A549 (cell line): Measurements from ENCODE around the gene ORC3. TPM values are rescaled to one million over a fixed set of nuclear protein-coding genes. Genes with fewer than 3 reads are reported as not detected.
A peak's percentile ranks its signal among the peaks of the same experiment; 100 is the strongest.

Source experiments
- ATAC-seq, 2 experiments: fragments of 200-7000 bp in 1 of 2; fragments of >200 bp in 1 of 2; cut with Nextera tagmentation in 1 of 2; cut with Tn5 transposase in 1 of 2; 3 replicates each; pipeline versions ENCODE4 v1.8.0 to v1.9.1; 2018 to 2020; ENCODE audit warnings: mild to moderate bottlenecking in 1 of 2, moderate library complexity in 1 of 2
- CTCF ChIA-PET: fragments of 300-600 bp; sonication (Branson Sonifier 250); formaldehyde crosslinking; extraction: SDS; loops from one replicate; lab custom pipeline; 2021; ENCODE audit warnings: antibody characterized with exemption, inconsistent platforms; lab: Yijun Ruan, JAX
- POLR2A ChIA-PET: fragments of 350-600 bp; formaldehyde crosslinking; extraction: SDS; loops from one replicate; lab custom pipeline; 2021; ENCODE audit warnings: antibody characterized with exemption, inconsistent platforms; lab: Yijun Ruan, JAX
- DNase-seq, 2 experiments: peaks; one replicate each; pipeline versions ENCODE4 v3.0.0 to v3.0.0-alpha.2; 2011 to 2016; ENCODE audit warnings: low read depth in 1 of 2, low spot score in 1 of 2
- FAIRE-seq: peaks from 2 replicates; lab custom pipeline; 2011; peaks lifted over from hg19 to GRCh38; lab: Jason Lieb, UNC
- H3K27ac ChIP-seq, 2 experiments: fragments of >200 bp; sonication (Bioruptor Twin); formaldehyde crosslinking; 3 replicates each; pipeline ENCODE4 v1.5.1; 2016 to 2017
- H3K4me1 ChIP-seq: fragments of >200 bp; sonication (Bioruptor Twin); formaldehyde crosslinking; 3 replicates; pipeline ENCODE4 v1.6.1; 2016
- H3K4me2 ChIP-seq: fragments of >200 bp; sonication (Bioruptor Twin); formaldehyde crosslinking; 3 replicates; pipeline ENCODE4 v1.6.1; 2016
- H3K4me3 ChIP-seq: fragments of >200 bp; sonication (Bioruptor Twin); formaldehyde crosslinking; 3 replicates; pipeline ENCODE4 v1.5.1; 2016
- H3K9me3 ChIP-seq: fragments of >200 bp; sonication (Bioruptor Twin); formaldehyde crosslinking; 3 replicates; pipeline ENCODE4 v1.6.1; 2016
- BHLHE40 ChIP-seq: IDR thresholded peaks from 2 replicates; pipeline ENCODE4 v1.6.1; 2012; ENCODE audit warnings: low read depth, low read length, inconsistent platforms
- CBX2 ChIP-seq: fragments of 200-600 bp; sonication (generic); IDR thresholded peaks from 2 replicates; pipeline ENCODE4 v1.6.1; 2016; ENCODE audit warnings: low read depth, mild to moderate bottlenecking, borderline replicate concordance
- E2F6 ChIP-seq: IDR thresholded peaks from 2 replicates; pipeline ENCODE4 v1.6.1; 2012; ENCODE audit warnings: low read depth, borderline replicate concordance
- EP300 ChIP-seq, 2 experiments: fragments of >200 bp; sonication (Bioruptor Twin); formaldehyde crosslinking; IDR thresholded peaks; 2 replicates in 1 of 2; 3 replicates in 1 of 2; pipeline ENCODE4 v1.6.1; 2016 to 2017
- GATA3 ChIP-seq: IDR thresholded peaks from 2 replicates; pipeline ENCODE4 v1.6.1; 2012; ENCODE audit warnings: borderline replicate concordance
- HDAC2 ChIP-seq: fragments of 200-600 bp; sonication (generic); IDR thresholded peaks from 2 replicates; pipeline ENCODE4 v1.6.1; 2016
- HEYL ChIP-seq: fragments of 250-450 bp; sonication (Bioruptor Pico); IDR thresholded peaks from 2 replicates; pipeline ENCODE4 v1.8.0; 2021; ENCODE audit warnings: mild to moderate bottlenecking, moderate library complexity
- HOXB5 ChIP-seq: fragments of 250-450 bp; sonication (Bioruptor Pico); IDR thresholded peaks from 2 replicates; pipeline ENCODE4 v1.5.0; 2020; ENCODE audit warnings: mild to moderate bottlenecking, moderate library complexity
- JUN ChIP-seq, 2 experiments: fragments of >200 bp; sonication (Bioruptor Twin); formaldehyde crosslinking; IDR thresholded peaks; 2 replicates in 1 of 2; 3 replicates in 1 of 2; pipeline ENCODE4 v1.6.1; 2016 to 2017
- JUNB ChIP-seq: fragments of >200 bp; sonication (Bioruptor Twin); formaldehyde crosslinking; IDR thresholded peaks from 2 replicates; pipeline ENCODE4 v1.6.1; 2016
- MAFK ChIP-seq: fragments of 450-650 bp; IDR thresholded peaks from 2 replicates; pipeline ENCODE4 v1.6.1; 2014; ENCODE audit not compliant: partially characterized antibody
- MAZ ChIP-seq: fragments of 150-350 bp; IDR thresholded peaks from 2 replicates; pipeline ENCODE4 v1.6.1; 2014; ENCODE audit warnings: antibody characterized with exemption, low read depth, low read length, borderline replicate concordance
- POLR2A ChIP-seq: IDR thresholded peaks from 2 replicates; pipeline ENCODE4 v1.6.1; 2012; ENCODE audit warnings: mild to moderate bottlenecking, low read length
- RFX5 ChIP-seq: fragments of 450-650 bp; IDR thresholded peaks from 2 replicates; pipeline ENCODE4 v1.7.1; 2014; ENCODE audit warnings: antibody characterized with exemption, mild to moderate bottlenecking, moderate library complexity
- TFCP2L1 ChIP-seq: fragments of 250-450 bp; sonication (Bioruptor Pico); IDR thresholded peaks from 2 replicates; pipeline ENCODE4 v1.5.0; 2021; ENCODE audit warnings: mild to moderate bottlenecking
- ZFP36 ChIP-seq: fragments of 450-650 bp; IDR thresholded peaks from 2 replicates; pipeline ENCODE4 v1.6.1; 2014; ENCODE audit warnings: borderline replicate concordance; ENCODE audit not compliant: partially characterized antibody
- ZNF302 ChIP-seq: fragments of 250-450 bp; sonication (Bioruptor Pico); IDR thresholded peaks from 2 replicates; pipeline ENCODE4 v1.9.0; 2021; ENCODE audit warnings: inconsistent platforms, mild to moderate bottlenecking, moderate library complexity
- WGBS: methylation state at CpG from one replicate; pipeline ENCODE4 v1.1.6; 2017; ENCODE audit errors: missing lambda C conversion rate; 5-methylcytosine and 5-hydroxymethylcytosine counted together
- polyA plus RNA-seq, 4 experiments: library from polyadenylated mRNA; depleted of rRNA in 3 of 4; stranded (reverse); fragments of >200 nt; fragmentation: RNase III in 1 of 4; extraction: RNeasy Plus Mini Kit Qiagen cat#74134 plus additional on column Dnase treatment in 1 of 4; gene quantifications; 2 replicates in 3 of 4; 3 replicates in 1 of 4; pipeline ENCODE4 v1.2.3, GENCODE V29; 2011 to 2017
- TF ChIP-seq, protein P1 (sequence below): fragments of >200 bp; sonication (Bioruptor Twin); formaldehyde crosslinking; IDR thresholded peaks from 2 replicates; pipeline ENCODE4 v1.6.1; 2016
- TF ChIP-seq, protein P2 (sequence below): fragments of 450-650 bp; IDR thresholded peaks from 2 replicates; pipeline ENCODE4 v1.6.1; 2014; ENCODE audit warnings: antibody characterized with exemption
- TF ChIP-seq, protein P3 (sequence below): IDR thresholded peaks from 2 replicates; pipeline ENCODE4 v1.6.1; 2012

Gene ORC3
- polyA plus RNA-seq, 2 of the 4 experiments (the other 2 are of a cell fraction), result 25.5 to 50.1 TPM

DNA sequence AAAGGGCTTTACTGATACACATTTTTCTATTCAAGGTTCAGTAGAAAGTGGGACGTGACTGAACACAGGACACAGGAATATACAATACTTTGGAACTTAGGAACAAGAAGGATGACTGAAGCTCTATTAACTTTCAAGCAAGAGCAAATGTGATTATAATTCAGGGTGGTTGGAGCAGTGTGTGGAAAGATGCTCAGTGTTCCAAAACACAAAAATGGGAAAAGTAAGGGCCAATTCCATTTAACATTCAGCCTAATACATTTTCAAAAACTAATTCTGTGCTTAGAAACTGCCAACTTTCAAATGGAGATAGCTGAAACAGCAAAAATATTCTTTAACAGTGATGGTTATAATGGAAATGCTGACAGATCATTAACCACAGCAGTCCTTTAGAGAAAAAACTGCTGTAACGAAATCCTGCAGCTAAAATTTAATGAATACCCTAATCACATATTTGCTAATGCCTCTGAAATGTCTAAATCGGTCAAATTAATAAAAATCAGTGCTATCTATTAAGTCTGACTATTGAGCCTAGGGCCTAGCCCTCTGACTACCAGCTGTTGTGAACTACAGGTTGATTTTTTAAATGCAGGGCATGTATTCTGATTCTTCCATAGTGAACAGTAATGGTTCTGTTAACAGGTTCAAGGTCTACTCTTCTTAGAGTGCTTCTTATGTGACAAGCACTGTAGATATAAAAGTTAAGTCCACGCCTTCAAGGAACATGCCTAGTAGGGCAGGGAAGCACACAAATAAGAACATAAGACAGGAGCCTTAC lies 46.0 kb upstream of the ORC3 start:
- FAIRE-seq, result no peak
- CTCF ChIA-PET, result no interaction called here
- peak; percentile 14 for TF ChIP-seq MAFK
- TF ChIP-seq CBX2, result no peak
- Histone ChIP-seq H3K9me3 (no peaks in the 10 kb centered on the region), H3K4me3 (no peak overlapping the region), H3K27ac (no peak overlapping the region), H3K4me1 (no peaks in the 10 kb centered on the region), H3K4me2 (no peak overlapping the region)
- ATAC-seq, result no peak
- no peak for DNase-seq
- POLR2A ChIA-PET, result no interaction called here
- WGBS, result 88% methylated on average over 4 of the region's 4 CpGs

DNA sequence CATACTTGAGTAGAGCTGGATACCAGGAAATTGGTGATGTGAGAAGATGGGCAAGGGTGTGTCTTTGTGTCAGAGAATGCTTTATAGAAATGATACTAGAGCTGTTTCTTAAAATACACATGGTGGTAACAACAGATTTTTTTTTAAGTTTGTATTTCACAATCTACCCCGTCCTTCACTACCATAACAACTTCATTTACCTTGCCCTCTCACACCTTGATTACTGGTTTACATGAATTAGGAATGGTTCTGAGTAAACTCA lies 45.5 kb upstream of the ORC3 start:
- no peak for FAIRE-seq
- DNase-seq, result no peak
- CTCF ChIA-PET, result no interaction called here
- Histone ChIP-seq H3K4me1 (no peaks in the 10 kb centered on the region), H3K4me2 (no peak overlapping the region), H3K4me3 (no peak overlapping the region), H3K27ac (no peak overlapping the region), H3K9me3 (no peaks in the 10 kb centered on the region)
- WGBS, result 79% methylated on average over 1 of the region's 1 CpG
- no peak for ATAC-seq
- TF ChIP-seq, protein P1, sequence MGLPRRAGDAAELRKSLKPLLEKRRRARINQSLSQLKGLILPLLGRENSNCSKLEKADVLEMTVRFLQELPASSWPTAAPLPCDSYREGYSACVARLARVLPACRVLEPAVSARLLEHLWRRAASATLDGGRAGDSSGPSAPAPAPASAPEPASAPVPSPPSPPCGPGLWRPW, result no peak
- TF ChIP-seq ZNF302, result no peak
- POLR2A ChIA-PET, result no interaction called here

DNA sequence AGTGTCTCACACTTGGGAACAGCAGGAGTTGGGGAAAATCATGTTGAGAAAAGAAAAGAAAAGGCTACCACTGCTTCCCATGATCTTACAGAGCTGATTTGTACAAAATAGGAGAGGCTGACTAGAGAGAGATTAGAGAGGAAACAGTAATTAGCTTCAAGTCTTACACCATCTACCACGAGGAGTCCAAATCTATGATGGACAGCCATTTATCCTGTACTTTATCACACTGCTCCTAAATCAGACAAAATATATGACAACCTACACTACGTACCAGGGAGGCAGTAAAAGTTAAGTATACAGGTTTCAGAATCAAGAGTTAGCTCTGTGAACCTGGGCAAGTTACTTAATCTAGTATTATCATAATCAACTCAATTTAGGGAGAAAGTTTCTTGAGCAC lies 38.1 kb upstream of the ORC3 start:
- no peak overlapping the region for H3K27ac ChIP-seq
- CTCF ChIA-PET, result no interaction called here
- TF ChIP-seq HEYL (CRISPR knock-in tag), result no peak
- no peak for TF ChIP-seq ZFP36
- no peak for TF ChIP-seq TFCP2L1 (CRISPR knock-in tag)
- TF ChIP-seq, protein P2, sequence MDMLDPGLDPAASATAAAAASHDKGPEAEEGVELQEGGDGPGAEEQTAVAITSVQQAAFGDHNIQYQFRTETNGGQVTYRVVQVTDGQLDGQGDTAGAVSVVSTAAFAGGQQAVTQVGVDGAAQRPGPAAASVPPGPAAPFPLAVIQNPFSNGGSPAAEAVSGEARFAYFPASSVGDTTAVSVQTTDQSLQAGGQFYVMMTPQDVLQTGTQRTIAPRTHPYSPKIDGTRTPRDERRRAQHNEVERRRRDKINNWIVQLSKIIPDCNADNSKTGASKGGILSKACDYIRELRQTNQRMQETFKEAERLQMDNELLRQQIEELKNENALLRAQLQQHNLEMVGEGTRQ, result no peak
- no peak for TF ChIP-seq EP300 (IDR thresholded peaks at IDR 0.05)
- TF ChIP-seq BHLHE40, result no peak
- TF ChIP-seq, protein P1, result no peak
- no peak for TF ChIP-seq JUNB
- TF ChIP-seq JUN (IDR thresholded peaks at IDR 0.05), result no peak
- TF ChIP-seq, protein P3, sequence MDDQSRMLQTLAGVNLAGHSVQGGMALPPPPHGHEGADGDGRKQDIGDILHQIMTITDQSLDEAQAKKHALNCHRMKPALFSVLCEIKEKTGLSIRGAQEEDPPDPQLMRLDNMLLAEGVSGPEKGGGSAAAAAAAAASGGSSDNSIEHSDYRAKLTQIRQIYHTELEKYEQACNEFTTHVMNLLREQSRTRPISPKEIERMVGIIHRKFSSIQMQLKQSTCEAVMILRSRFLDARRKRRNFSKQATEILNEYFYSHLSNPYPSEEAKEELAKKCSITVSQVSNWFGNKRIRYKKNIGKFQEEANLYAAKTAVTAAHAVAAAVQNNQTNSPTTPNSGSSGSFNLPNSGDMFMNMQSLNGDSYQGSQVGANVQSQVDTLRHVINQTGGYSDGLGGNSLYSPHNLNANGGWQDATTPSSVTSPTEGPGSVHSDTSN, result no peak
- no peak for TF ChIP-seq HDAC2
- no peak for TF ChIP-seq MAFK
- TF ChIP-seq E2F6, result no peak
- TF ChIP-seq MAZ, result no peak
- TF ChIP-seq POLR2A, result no peak
- TF ChIP-seq GATA3, result no peak
- no peak for TF ChIP-seq RFX5
- no peak for TF ChIP-seq HOXB5 (CRISPR knock-in tag)
- TF ChIP-seq, all 56 proteins: peak for 0
- no peaks in the 10 kb centered on the region for H3K4me1 ChIP-seq
- H3K4me3 ChIP-seq, result no peak overlapping the region
- DNase-seq, result no peak
- POLR2A ChIA-PET, result no interaction called here
- no peak for ATAC-seq
- H3K4me2 ChIP-seq, result no peak overlapping the region
- no peak for FAIRE-seq
- 85% methylated on average over 2 of the region's 2 CpGs for WGBS
- no peaks in the 10 kb centered on the region for H3K9me3 ChIP-seq
